GM23338 (cell line): Measurements from ENCODE around the gene PNMA8B. TPM values are rescaled to one million over a fixed set of nuclear protein-coding genes. Genes with fewer than 3 reads are reported as not detected.

ENCODE experiments used
- ATAC-seq: fragments of 200-7000 bp; cut with Tn5 transposase; 3 replicates; pipeline ENCODE4 v1.9.1; 2020
- DNase-seq: peaks from one replicate; pipeline ENCODE4 v3.0.0-alpha.2; 2015; ENCODE audit warnings: low spot score
- H2AFZ ChIP-seq: fragments of 200-600 bp; sonication (generic); 2 replicates; pipeline ENCODE4 v1.8.0; 2016; ENCODE audit warnings: antibody characterized with exemption, mild to moderate bottlenecking, moderate library complexity
- H3F3A ChIP-seq: fragments of 200-600 bp; sonication (generic); replicated peaks from 2 replicates; pipeline ENCODE4 v1.8.0; 2017; ENCODE audit warnings: antibody characterized with exemption, mixed run types, low read depth
- H3K27ac ChIP-seq: fragments of 200-600 bp; sonication (generic); 2 replicates; pipeline ENCODE4 v1.6.1; 2016; ENCODE audit warnings: low read depth
- H3K27me3 ChIP-seq: fragments of 200-600 bp; sonication (generic); 2 replicates; pipeline ENCODE4 v1.8.0; 2016; ENCODE audit warnings: mild to moderate bottlenecking, mixed run types, moderate library complexity; ENCODE audit not compliant: insufficient read depth
- H3K36me3 ChIP-seq: fragments of 200-600 bp; sonication (generic); 2 replicates; pipeline ENCODE4 v1.8.0; 2016; ENCODE audit warnings: mild to moderate bottlenecking; ENCODE audit not compliant: insufficient read depth
- H3K4me1 ChIP-seq: fragments of 200-600 bp; sonication (generic); 2 replicates; pipeline ENCODE4 v1.8.0; 2016; ENCODE audit warnings: mild to moderate bottlenecking, moderate library complexity; ENCODE audit not compliant: insufficient read depth
- H3K4me2 ChIP-seq: fragments of 200-600 bp; sonication (generic); 2 replicates; pipeline ENCODE4 v1.7.1; 2017; ENCODE audit warnings: mixed run types
- H3K4me3 ChIP-seq: fragments of 200-600 bp; sonication (generic); 2 replicates; pipeline ENCODE4 v1.6.1; 2016; ENCODE audit warnings: mixed run types
- H3K79me2 ChIP-seq: fragments of 200-600 bp; sonication (generic); replicated peaks from 2 replicates; pipeline ENCODE4 v1.8.0; 2017; ENCODE audit warnings: mild to moderate bottlenecking; ENCODE audit not compliant: insufficient read depth
- H3K9me2 ChIP-seq: fragments of 200-600 bp; sonication (generic); 2 replicates; pipeline ENCODE4 v1.8.0; 2017; ENCODE audit not compliant: insufficient read depth
- H4K20me1 ChIP-seq: fragments of 200-600 bp; sonication (generic); replicated peaks from 2 replicates; pipeline ENCODE4 v1.8.0; 2017; ENCODE audit warnings: mild to moderate bottlenecking; ENCODE audit not compliant: insufficient read depth
- H3K27ac Mint-ChIP-seq: 2 replicates; pipeline ENCODE4 v1.8.0; 2020; ENCODE audit warnings: inconsistent platforms, mild to moderate bottlenecking, moderate library complexity, mixed read lengths
- H3K27me3 Mint-ChIP-seq: 3 replicates; pipeline ENCODE4 v1.8.0; 2022; ENCODE audit warnings: low read depth, mild to moderate bottlenecking, moderate library complexity, mixed read lengths, inconsistent platforms; ENCODE audit not compliant: insufficient read depth, poor library complexity
- H3K36me3 Mint-ChIP-seq: 3 replicates; pipeline ENCODE4 v1.8.0; 2021; ENCODE audit warnings: low read depth, mild to moderate bottlenecking, inconsistent platforms, moderate library complexity, mixed read lengths
- H3K4me1 Mint-ChIP-seq: 3 replicates; pipeline ENCODE4 v1.8.0; 2020; ENCODE audit warnings: mild to moderate bottlenecking, inconsistent platforms, mixed read lengths
- H3K4me3 Mint-ChIP-seq: 3 replicates; pipeline ENCODE4 v1.8.0; 2021; ENCODE audit warnings: moderate library complexity, mild to moderate bottlenecking, inconsistent platforms, mixed read lengths
- H3K9me3 Mint-ChIP-seq: 3 replicates; pipeline ENCODE4 v1.8.0; 2020; ENCODE audit warnings: moderate library complexity, mild to moderate bottlenecking, inconsistent platforms, mixed read lengths
- EZH2 ChIP-seq: fragments of 200-600 bp; sonication (generic); IDR thresholded peaks from one replicate; pipeline ENCODE4 v1.8.0; 2017; ENCODE audit warnings: antibody characterized with exemption, mild to moderate bottlenecking, low read depth; ENCODE audit not compliant: unreplicated experiment
- STAT1 ChIP-seq: IDR thresholded peaks from one replicate; pipeline ENCODE4 v1.6.1; 2016; ENCODE audit warnings: antibody characterized with exemption; ENCODE audit not compliant: unreplicated experiment
- ZNF114 ChIP-seq: fragments of 250-450 bp; sonication (Bioruptor Pico); IDR thresholded peaks from 2 replicates; pipeline ENCODE4 v1.5.0; 2020; ENCODE audit warnings: mild to moderate bottlenecking, moderate library complexity
- ZNF331 ChIP-seq: fragments of 250-450 bp; sonication (Bioruptor Pico); IDR thresholded peaks from 2 replicates; pipeline ENCODE4 v1.5.0; 2020; ENCODE audit warnings: low read depth, mild to moderate bottlenecking, moderate library complexity
- polyA plus RNA-seq: library from polyadenylated mRNA; unstranded; fragments of >200 nt; fragmentation: Nextera tagmentation; extraction: Ambion mirVana; gene quantifications from 2 replicates; pipeline ENCODE4 v1.2.1, GENCODE V29; 2016
- total RNA-seq: library from RNA; depleted of rRNA; stranded (reverse); fragments of >200 nt; shearing (Covaris generic); gene quantifications from 2 replicates; pipeline ENCODE4 v1.2.3, GENCODE V29; 2014
- TF ChIP-seq, protein P1 (sequence below): fragments of 250-450 bp; sonication (Bioruptor Pico); IDR thresholded peaks from 2 replicates; pipeline ENCODE4 v1.5.0; 2020; ENCODE audit warnings: mild to moderate bottlenecking, moderate library complexity
- TF ChIP-seq, protein P2 (sequence below), 2 experiments: fragments of 200-600 bp in 1 of 2; sonication (generic) in 1 of 2; conservative IDR thresholded peaks; 2 replicates each; pipeline versions ENCODE4 v1.5.1 to v1.6.1; 2016 to 2017; ENCODE audit warnings: antibody characterized with exemption in 2 of 2, low read depth in 2 of 2, mild to moderate bottlenecking in 2 of 2, moderate library complexity in 1 of 2

Gene PNMA8B
- total and polyA plus RNA-seq, 2 experiments from 2014 or later = 0.44 to 1.7 TPM

DNA sequence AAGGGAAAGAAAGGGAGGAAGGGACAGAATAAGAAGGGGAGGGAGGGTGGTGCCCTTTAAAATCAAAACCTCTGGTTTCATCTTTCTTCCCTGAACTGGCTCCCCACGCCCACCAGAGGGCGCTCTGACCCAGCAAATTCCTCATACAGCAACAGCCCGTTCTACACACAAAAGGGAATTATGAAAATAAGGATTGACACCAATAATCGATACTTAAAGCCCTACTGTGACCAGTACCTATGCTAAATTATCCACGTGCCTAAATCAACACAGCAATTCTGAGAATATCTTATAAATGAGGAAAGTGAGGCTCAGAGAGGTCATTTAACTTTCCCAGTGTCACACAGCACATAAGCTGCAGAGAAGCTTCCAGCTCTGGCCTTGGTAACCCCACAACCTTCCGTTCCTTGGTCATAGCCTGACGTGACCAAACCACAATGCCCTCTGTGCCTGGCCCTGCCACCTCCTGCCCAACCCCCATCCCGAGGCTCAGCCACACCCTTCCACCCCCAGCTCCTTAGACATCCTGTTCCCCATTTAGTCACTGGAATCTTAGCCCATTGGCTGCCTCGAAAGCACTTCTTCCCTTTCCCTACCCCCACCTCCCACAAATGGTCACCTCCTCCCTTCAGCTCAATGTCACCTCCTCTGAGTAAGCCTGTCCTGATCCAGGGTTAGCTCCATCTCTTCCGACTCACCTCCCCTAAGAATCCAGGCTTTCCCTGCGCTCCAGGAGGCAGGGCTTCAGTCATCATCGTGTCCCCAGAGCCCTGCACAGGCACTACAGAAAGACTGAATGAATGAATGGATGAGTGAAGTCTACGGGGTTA lies 34.2 kb upstream of the PNMA8B start:
- Histone ChIP-seq H3K4me3 (peak overlapping the region; percentile 40; the same call in 1 of the 2 replicates), H2AFZ (peak overlapping the region; percentile 87)
- 0 out of 3 replicates have a peak, but pooled peaks cover 3% of the 10 kb centered on the region for H3K9me3 Mint-ChIP-seq

DNA sequence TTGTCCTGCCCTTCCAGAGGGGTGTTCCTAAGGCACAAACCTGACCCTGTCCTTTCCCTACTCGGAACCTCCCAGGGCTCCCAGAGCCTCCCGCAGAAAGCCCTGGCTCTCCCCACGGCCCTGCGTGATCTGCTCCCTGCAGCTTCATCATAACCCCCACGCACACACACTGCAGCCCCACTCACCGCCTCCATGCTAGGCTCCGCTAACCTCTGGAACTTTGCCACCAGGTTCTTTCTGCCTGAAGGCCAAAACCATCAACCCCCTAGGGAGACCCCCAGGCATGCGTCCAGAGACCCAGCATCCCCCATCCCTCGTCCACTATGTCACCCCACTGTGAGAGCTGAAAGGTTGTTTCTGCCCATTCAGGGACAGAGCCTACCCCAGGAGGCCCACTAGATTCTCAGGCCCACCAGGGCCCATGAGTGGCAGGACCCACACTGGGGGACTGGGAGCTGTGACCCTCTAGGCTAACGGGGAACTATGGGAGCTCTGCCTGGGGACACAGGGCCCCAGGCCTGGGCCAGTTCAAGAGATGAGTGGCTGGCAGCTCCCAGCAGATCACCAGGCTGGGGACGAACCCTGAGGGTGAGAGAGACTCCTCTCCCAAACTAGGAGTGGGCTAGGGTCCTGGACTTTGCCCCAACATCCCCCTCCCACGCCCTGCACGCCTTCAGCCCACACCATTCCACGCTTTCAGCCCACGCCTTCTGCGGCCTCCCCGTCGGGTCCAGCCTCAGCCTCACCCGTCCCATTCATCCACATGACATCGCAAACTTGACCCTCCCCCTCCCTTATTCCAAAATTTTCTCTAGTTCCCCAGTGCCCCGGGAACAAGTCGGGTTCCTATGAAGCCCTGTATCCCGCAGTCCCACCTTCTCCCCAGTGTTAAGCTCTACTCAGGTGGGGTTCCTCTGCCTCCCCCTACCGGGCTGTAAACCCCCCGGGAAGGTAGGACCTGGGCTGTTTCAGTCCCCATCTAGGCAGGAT lies 33.2 kb upstream of the PNMA8B start:
- H3K36me3 ChIP-seq = no peaks in the 10 kb centered on the region
- no peak overlapping the region for H3K27ac ChIP-seq
- no peaks in the 10 kb centered on the region for H3K79me2 ChIP-seq
- peaks cover 9% of the 10 kb centered on the region; the same call in 1 of the 3 replicates for H3K9me3 Mint-ChIP-seq
- peak overlapping the region; percentile 87; the same call in 1 of the 2 replicates for H2AFZ ChIP-seq
- no peaks in the 10 kb centered on the region for H3F3A ChIP-seq
- H3K4me2 ChIP-seq = peak overlapping the region; percentile 79
- H3K4me3 Mint-ChIP-seq = peak overlapping the region; percentile 44; the same call in 2 of the 3 replicates
- ATAC-seq = no peak
- H3K4me1 ChIP-seq = peaks cover 19% of the 10 kb centered on the region
- peak overlapping the region; percentile 72; the same call in 1 of the 2 replicates for H3K27ac Mint-ChIP-seq
- H3K27me3 ChIP-seq = no peaks in the 10 kb centered on the region
- peaks cover 26% of the 10 kb centered on the region for H3K4me1 Mint-ChIP-seq
- H3K27me3 Mint-ChIP-seq = peaks cover 13% of the 10 kb centered on the region
- no peaks in the 10 kb centered on the region for H4K20me1 ChIP-seq
- no peaks in the 10 kb centered on the region for H3K9me2 ChIP-seq
- no peaks in the 10 kb centered on the region; the same call in 2 of the 3 replicates for H3K36me3 Mint-ChIP-seq
- H3K4me3 ChIP-seq = peak overlapping the region; percentile 40; the same call in 1 of the 2 replicates
- no peak for DNase-seq
- TF ChIP-seq, protein P1, sequence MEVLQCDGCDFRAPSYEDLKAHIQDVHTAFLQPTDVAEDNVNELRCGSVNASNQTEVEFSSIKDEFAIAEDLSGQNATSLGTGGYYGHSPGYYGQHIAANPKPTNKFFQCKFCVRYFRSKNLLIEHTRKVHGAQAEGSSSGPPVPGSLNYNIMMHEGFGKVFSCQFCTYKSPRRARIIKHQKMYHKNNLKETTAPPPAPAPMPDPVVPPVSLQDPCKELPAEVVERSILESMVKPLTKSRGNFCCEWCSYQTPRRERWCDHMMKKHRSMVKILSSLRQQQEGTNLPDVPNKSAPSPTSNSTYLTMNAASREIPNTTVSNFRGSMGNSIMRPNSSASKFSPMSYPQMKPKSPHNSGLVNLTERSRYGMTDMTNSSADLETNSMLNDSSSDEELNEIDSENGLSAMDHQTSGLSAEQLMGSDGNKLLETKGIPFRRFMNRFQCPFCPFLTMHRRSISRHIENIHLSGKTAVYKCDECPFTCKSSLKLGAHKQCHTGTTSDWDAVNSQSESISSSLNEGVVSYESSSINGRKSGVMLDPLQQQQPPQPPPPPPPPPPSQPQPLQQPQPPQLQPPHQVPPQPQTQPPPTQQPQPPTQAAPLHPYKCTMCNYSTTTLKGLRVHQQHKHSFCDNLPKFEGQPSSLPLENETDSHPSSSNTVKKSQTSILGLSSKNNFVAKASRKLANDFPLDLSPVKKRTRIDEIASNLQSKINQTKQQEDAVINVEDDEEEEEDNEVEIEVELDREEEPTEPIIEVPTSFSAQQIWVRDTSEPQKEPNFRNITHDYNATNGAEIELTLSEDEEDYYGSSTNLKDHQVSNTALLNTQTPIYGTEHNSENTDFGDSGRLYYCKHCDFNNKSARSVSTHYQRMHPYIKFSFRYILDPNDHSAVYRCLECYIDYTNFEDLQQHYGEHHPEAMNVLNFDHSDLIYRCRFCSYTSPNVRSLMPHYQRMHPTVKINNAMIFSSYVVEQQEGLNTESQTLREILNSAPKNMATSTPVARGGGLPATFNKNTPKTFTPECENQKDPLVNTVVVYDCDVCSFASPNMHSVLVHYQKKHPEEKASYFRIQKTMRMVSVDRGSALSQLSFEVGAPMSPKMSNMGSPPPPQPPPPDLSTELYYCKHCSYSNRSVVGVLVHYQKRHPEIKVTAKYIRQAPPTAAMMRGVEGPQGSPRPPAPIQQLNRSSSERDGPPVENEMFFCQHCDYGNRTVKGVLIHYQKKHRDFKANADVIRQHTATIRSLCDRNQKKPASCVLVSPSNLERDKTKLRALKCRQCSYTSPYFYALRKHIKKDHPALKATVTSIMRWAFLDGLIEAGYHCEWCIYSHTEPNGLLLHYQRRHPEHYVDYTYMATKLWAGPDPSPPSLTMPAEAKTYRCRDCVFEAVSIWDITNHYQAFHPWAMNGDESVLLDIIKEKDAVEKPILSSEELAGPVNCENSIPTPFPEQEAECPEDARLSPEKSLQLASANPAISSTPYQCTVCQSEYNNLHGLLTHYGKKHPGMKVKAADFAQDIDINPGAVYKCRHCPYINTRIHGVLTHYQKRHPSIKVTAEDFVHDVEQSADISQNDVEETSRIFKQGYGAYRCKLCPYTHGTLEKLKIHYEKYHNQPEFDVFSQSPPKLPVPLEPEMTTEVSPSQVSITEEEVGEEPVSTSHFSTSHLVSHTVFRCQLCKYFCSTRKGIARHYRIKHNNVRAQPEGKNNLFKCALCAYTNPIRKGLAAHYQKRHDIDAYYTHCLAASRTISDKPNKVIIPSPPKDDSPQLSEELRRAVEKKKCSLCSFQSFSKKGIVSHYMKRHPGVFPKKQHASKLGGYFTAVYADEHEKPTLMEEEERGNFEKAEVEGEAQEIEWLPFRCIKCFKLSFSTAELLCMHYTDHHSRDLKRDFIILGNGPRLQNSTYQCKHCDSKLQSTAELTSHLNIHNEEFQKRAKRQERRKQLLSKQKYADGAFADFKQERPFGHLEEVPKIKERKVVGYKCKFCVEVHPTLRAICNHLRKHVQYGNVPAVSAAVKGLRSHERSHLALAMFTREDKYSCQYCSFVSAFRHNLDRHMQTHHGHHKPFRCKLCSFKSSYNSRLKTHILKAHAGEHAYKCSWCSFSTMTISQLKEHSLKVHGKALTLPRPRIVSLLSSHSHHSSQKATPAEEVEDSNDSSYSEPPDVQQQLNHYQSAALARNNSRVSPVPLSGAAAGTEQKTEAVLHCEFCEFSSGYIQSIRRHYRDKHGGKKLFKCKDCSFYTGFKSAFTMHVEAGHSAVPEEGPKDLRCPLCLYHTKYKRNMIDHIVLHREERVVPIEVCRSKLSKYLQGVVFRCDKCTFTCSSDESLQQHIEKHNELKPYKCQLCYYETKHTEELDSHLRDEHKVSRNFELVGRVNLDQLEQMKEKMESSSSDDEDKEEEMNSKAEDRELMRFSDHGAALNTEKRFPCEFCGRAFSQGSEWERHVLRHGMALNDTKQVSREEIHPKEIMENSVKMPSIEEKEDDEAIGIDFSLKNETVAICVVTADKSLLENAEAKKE (CRISPR knock-in tag) = no peak
- no peak for TF ChIP-seq STAT1
- no peak for TF ChIP-seq EZH2

More for the DNA sequence above, 34.2 kb upstream of the PNMA8B start:
- Mint-ChIP-seq H3K4me3 (peak overlapping the region; percentile 44; the same call in 2 of the 3 replicates), H3K36me3 (no peaks in the 10 kb centered on the region; the same call in 2 of the 3 replicates), H3K4me1 (peaks cover 26% of the 10 kb centered on the region), H3K27ac (peak overlapping the region; percentile 46; the same call in 1 of the 2 replicates), H3K27me3 (peaks cover 16% of the 10 kb centered on the region)
- Histone ChIP-seq H3K4me2 (peak overlapping the region; percentile 79), H3K36me3 (no peaks in the 10 kb centered on the region), H3K4me1 (peaks cover 19% of the 10 kb centered on the region), H3K9me2 (no peaks in the 10 kb centered on the region), H3K27me3 (no peaks in the 10 kb centered on the region), H3K27ac (no peak overlapping the region), H4K20me1 (no peaks in the 10 kb centered on the region), H3F3A (no peaks in the 10 kb centered on the region), H3K79me2 (no peaks in the 10 kb centered on the region)
- TF ChIP-seq ZNF331 (CRISPR knock-in tag) = no peak
- TF ChIP-seq ZNF114 (CRISPR knock-in tag) = no peak
- TF ChIP-seq STAT1 = no peak
- TF ChIP-seq, protein P2, sequence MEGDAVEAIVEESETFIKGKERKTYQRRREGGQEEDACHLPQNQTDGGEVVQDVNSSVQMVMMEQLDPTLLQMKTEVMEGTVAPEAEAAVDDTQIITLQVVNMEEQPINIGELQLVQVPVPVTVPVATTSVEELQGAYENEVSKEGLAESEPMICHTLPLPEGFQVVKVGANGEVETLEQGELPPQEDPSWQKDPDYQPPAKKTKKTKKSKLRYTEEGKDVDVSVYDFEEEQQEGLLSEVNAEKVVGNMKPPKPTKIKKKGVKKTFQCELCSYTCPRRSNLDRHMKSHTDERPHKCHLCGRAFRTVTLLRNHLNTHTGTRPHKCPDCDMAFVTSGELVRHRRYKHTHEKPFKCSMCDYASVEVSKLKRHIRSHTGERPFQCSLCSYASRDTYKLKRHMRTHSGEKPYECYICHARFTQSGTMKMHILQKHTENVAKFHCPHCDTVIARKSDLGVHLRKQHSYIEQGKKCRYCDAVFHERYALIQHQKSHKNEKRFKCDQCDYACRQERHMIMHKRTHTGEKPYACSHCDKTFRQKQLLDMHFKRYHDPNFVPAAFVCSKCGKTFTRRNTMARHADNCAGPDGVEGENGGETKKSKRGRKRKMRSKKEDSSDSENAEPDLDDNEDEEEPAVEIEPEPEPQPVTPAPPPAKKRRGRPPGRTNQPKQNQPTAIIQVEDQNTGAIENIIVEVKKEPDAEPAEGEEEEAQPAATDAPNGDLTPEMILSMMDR (conservative IDR thresholded peaks at IDR 0.05; ENCODE audit: low read depth in 2 of 2) = peak; percentile 93 to 96
- peak; percentile 65 for ATAC-seq
- DNase-seq = peak; percentile 78
